Measurements from ENCODE around the gene KIRREL2.

- no peak for TF ChIP-seq POLR2AphosphoS5 (IDR thresholded peaks at IDR 0.05; ENCODE audit: low read depth, low read length)
- TF ChIP-seq, protein P1, sequence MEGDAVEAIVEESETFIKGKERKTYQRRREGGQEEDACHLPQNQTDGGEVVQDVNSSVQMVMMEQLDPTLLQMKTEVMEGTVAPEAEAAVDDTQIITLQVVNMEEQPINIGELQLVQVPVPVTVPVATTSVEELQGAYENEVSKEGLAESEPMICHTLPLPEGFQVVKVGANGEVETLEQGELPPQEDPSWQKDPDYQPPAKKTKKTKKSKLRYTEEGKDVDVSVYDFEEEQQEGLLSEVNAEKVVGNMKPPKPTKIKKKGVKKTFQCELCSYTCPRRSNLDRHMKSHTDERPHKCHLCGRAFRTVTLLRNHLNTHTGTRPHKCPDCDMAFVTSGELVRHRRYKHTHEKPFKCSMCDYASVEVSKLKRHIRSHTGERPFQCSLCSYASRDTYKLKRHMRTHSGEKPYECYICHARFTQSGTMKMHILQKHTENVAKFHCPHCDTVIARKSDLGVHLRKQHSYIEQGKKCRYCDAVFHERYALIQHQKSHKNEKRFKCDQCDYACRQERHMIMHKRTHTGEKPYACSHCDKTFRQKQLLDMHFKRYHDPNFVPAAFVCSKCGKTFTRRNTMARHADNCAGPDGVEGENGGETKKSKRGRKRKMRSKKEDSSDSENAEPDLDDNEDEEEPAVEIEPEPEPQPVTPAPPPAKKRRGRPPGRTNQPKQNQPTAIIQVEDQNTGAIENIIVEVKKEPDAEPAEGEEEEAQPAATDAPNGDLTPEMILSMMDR (IDR thresholded peaks at IDR 0.05), result no peak
- no peak for TF ChIP-seq REST (IDR thresholded peaks at IDR 0.05; ENCODE audit: insufficient read depth in 1 of 2, low read depth in 2 of 2, low read length in 1 of 2)
- no peak for TF ChIP-seq SIN3A (IDR thresholded peaks at IDR 0.05; ENCODE audit: borderline replicate concordance, insufficient read depth, low read depth, low read length)
These were observed 45.3 kb downstream of the KIRREL2 start, which contains the start of gene HCST for GRCh38 chr19:35901854-35902661.
